HCT116 (cell line): ENCODE results near the gene CFAP99. TPM values are rescaled to one million over a fixed set of nuclear protein-coding genes. Genes with fewer than 3 reads are reported as not detected.

Source experiments
- ATAC-seq: fragments of 200-7000 bp; cut with Tn5 transposase; 2 replicates; pipeline ENCODE4 v1.9.1; 2020; ENCODE audit warnings: mild to moderate bottlenecking, moderate library complexity
- BruUV-seq: library from RNA; stranded (reverse); fragments of 400-500 nt; replicated peaks from 2 replicates; lab custom pipeline; 2021; lab: Mats Ljungman, UMichigan
- CTCF ChIA-PET: fragments of 300-600 bp; sonication (Branson Sonifier 250); formaldehyde crosslinking; loops from one replicate; lab custom pipeline; 2021; ENCODE audit warnings: antibody characterized with exemption; lab: Charles Lee
- POLR2A ChIA-PET: fragments of 300-600, 350-600 bp; sonication (Branson Sonifier 250); formaldehyde crosslinking; loops from one replicate; lab custom pipeline; 2021; ENCODE audit warnings: antibody characterized with exemption; lab: Charles Lee
- RAD21 ChIA-PET, 2 experiments: fragments of 300-600 bp; sonication (Branson Sonifier 250); formaldehyde crosslinking; loops; one replicate each; lab custom pipeline; 2023; ENCODE audit warnings: low total read pairs in 2 of 2; ENCODE audit not compliant: uncharacterized antibody in 2 of 2, unreplicated experiment in 2 of 2, low non-redundant PET in 1 of 2; lab: Charles Lee
- DNase-seq: peaks from one replicate; pipeline ENCODE4 v3.0.0-alpha.2; 2010; ENCODE audit warnings: low read depth, low spot score
- H2AFZ ChIP-seq: fragments of 200-600 bp; shearing (Covaris generic), sonication (generic); 2 replicates; pipeline ENCODE4 v1.6.1; 2017; ENCODE audit warnings: low read depth, mixed run types, mixed read lengths, antibody characterized with exemption, low read length; ENCODE audit not compliant: poor library complexity, severe bottlenecking
- H3K27ac ChIP-seq: 2 replicates; pipeline ENCODE4 v1.5.1; 2012; ENCODE audit warnings: low read depth, low read length
- H3K27me3 ChIP-seq: fragments of 200-600 bp; sonication (generic); 2 replicates; pipeline ENCODE4 v1.6.1; 2016; ENCODE audit warnings: mixed run types, low read length, mixed read lengths; ENCODE audit not compliant: insufficient read depth
- H3K36me3 ChIP-seq, 2 experiments: fragments of 200-500 bp in 1 of 2; fragments of 200-600 bp in 1 of 2; sonication (Bioruptor generic) in 1 of 2; sonication (generic) in 1 of 2; 2 replicates each; pipeline versions ENCODE4 v1.5.1 to v1.6.1; 2014 to 2016; ENCODE audit warnings: low read length in 2 of 2, inconsistent platforms in 1 of 2, mixed read lengths in 1 of 2, mixed run types in 1 of 2; ENCODE audit not compliant: insufficient read depth in 2 of 2, control insufficient read depth in 1 of 2
- H3K4me1 ChIP-seq, 2 experiments: fragments of 200-600 bp in 1 of 2; sonication (generic) in 1 of 2; 2 replicates each; pipeline versions ENCODE4 v1.5.1 to v1.6.1; 2012 to 2017; ENCODE audit warnings: low read length in 2 of 2, inconsistent platforms in 1 of 2, mild to moderate bottlenecking in 1 of 2, mixed read lengths in 1 of 2, mixed run types in 1 of 2, moderate library complexity in 1 of 2; ENCODE audit not compliant: insufficient read depth in 2 of 2, control insufficient read depth in 1 of 2
- H3K4me2 ChIP-seq: fragments of 200-600 bp; sonication (generic); 2 replicates; pipeline ENCODE4 v1.6.1; 2017; ENCODE audit warnings: mixed run types, low read length, mixed read lengths
- H3K4me3 ChIP-seq, 2 experiments: fragments of 200-600 bp in 1 of 2; sonication (generic) in 1 of 2; replicated peaks in 1 of 2; 2 replicates each; pipeline ENCODE4 v1.5.1; 2011 to 2016; ENCODE audit warnings: low read length in 2 of 2, control low read depth in 1 of 2, low read depth in 1 of 2, mild to moderate bottlenecking in 1 of 2, mixed read lengths in 1 of 2, mixed run types in 1 of 2
- H3K79me2 ChIP-seq: fragments of 200-600 bp; sonication (generic); 2 replicates; pipeline ENCODE4 v1.6.1; 2017; ENCODE audit warnings: mild to moderate bottlenecking, mixed run types, low read length, moderate library complexity, mixed read lengths; ENCODE audit not compliant: insufficient read depth
- H3K9ac ChIP-seq: fragments of 200-600 bp; sonication (generic); 2 replicates; pipeline ENCODE4 v1.6.1; 2016; ENCODE audit warnings: low read length, mixed read lengths
- H3K9me2 ChIP-seq: fragments of 200-600 bp; sonication (generic), shearing (Covaris generic); 2 replicates; pipeline ENCODE4 v1.6.1; 2017; ENCODE audit warnings: mixed run types, mild to moderate bottlenecking, moderate library complexity; ENCODE audit not compliant: insufficient read depth
- H3K9me3 ChIP-seq, 2 experiments: fragments of 200-500 bp in 1 of 2; fragments of 200-600 bp in 1 of 2; sonication (Bioruptor generic) in 1 of 2; sonication (generic) in 1 of 2; 2 replicates each; pipeline ENCODE4 v1.6.1; 2014 to 2017; ENCODE audit warnings: low read length in 2 of 2, mixed read lengths in 2 of 2, inconsistent platforms in 1 of 2, low read depth in 1 of 2, mild to moderate bottlenecking in 1 of 2, mixed run types in 1 of 2, moderate library complexity in 1 of 2; ENCODE audit not compliant: control insufficient read depth in 1 of 2, insufficient read depth in 1 of 2
- H4K20me1 ChIP-seq: fragments of 200-600 bp; sonication (generic), shearing (Covaris generic); 2 replicates; pipeline ENCODE4 v1.6.1; 2017; ENCODE audit warnings: mixed run types, mild to moderate bottlenecking, moderate library complexity; ENCODE audit not compliant: insufficient read depth
- CEBPB ChIP-seq: IDR thresholded peaks from 2 replicates; pipeline ENCODE4 v1.6.1; 2012; ENCODE audit warnings: low read depth
- CTCF ChIP-seq, 3 experiments: fragments of 200-600 bp in 1 of 3; sonication (generic) in 1 of 3; IDR thresholded peaks in 2 of 3; conservative IDR thresholded peaks in 1 of 3; 2 replicates each; pipeline ENCODE4 v1.5.1; 2012 to 2017; ENCODE audit warnings: low read depth in 2 of 3, low read length in 2 of 3, antibody characterized with exemption in 1 of 3, borderline replicate concordance in 1 of 3, control low read depth in 1 of 3, mild to moderate bottlenecking in 1 of 3, mixed read lengths in 1 of 3, mixed run types in 1 of 3, moderate library complexity in 1 of 3; ENCODE audit not compliant: insufficient read depth in 1 of 3
- EZH2phosphoT487 ChIP-seq: fragments of 200-600 bp; IDR thresholded peaks from 2 replicates; pipeline ENCODE4 v1.6.1; 2018; ENCODE audit warnings: antibody characterized with exemption, borderline replicate concordance
- FOSL1 ChIP-seq: IDR thresholded peaks from 2 replicates; pipeline ENCODE4 v1.6.1; 2012; ENCODE audit warnings: low read depth
- POLR2AphosphoS5 ChIP-seq: IDR thresholded peaks from 2 replicates; pipeline ENCODE4 v1.6.1; 2011; ENCODE audit warnings: mild to moderate bottlenecking, low read depth, low read length, moderate library complexity
- RAD21 ChIP-seq: IDR thresholded peaks from 2 replicates; pipeline ENCODE4 v1.6.1; 2012; ENCODE audit warnings: low read depth, mild to moderate bottlenecking
- SP1 ChIP-seq: IDR thresholded peaks from 2 replicates; pipeline ENCODE4 v1.6.1; 2012; ENCODE audit warnings: low read depth
- SRF ChIP-seq: IDR thresholded peaks from 2 replicates; pipeline ENCODE4 v1.6.1; 2012; ENCODE audit warnings: low read depth
- YY1 ChIP-seq: IDR thresholded peaks from 2 replicates; pipeline ENCODE4 v1.6.1; 2011; ENCODE audit warnings: low read length, low read depth, moderate library complexity, mild to moderate bottlenecking; ENCODE audit not compliant: insufficient replicate concordance; ENCODE audit errors: extremely low read depth
- ZFX ChIP-seq: fragments of 450-650 bp; IDR thresholded peaks from 2 replicates; pipeline ENCODE4 v1.6.1; 2017
- intact Hi-C: fragments of 100-400 bp; cut with micrococcal nuclease; formaldehyde crosslinking; loops from 2 replicates; pipeline ENCODE4 v1.10.0; 2022
- total RNA-seq: library from RNA; stranded (reverse); gene quantifications from one replicate; pipeline ENCODE4 v1.2.1, GENCODE V29; 2021; ENCODE audit not compliant: unreplicated experiment
- TF ChIP-seq, protein P1 (sequence below): IDR thresholded peaks from 2 replicates; pipeline ENCODE4 v1.6.1; 2012; ENCODE audit warnings: low read depth

Gene CFAP99
- total RNA-seq, 1 experiment from 2014 or later, result 0.42 TPM

- CTCF ChIA-PET, result no interaction called here
- intact Hi-C loops, result no loop called here
- ATAC-seq, result no peak
Measured at GRCh38 chr4:2446656-2447564, 28.2 kb downstream of the CFAP99 start.

More at GRCh38 chr4:2446656-2447564, 28.2 kb downstream of the CFAP99 start:
- H3K4me1 ChIP-seq, result peaks cover 2 to 3% of the 10 kb centered on the region in 2 experiments; a peak in 3 of 4 replicates
- RAD21 ChIA-PET, result no interaction called here
- no TSS peak for BruUV-seq
- TF ChIP-seq POLR2AphosphoS5, result no peak
- no peak for TF ChIP-seq RAD21
- no peak for TF ChIP-seq YY1
- no peak for TF ChIP-seq CEBPB
- TF ChIP-seq ZFX, result no peak
- no peak for TF ChIP-seq FOSL1
- TF ChIP-seq, protein P1, sequence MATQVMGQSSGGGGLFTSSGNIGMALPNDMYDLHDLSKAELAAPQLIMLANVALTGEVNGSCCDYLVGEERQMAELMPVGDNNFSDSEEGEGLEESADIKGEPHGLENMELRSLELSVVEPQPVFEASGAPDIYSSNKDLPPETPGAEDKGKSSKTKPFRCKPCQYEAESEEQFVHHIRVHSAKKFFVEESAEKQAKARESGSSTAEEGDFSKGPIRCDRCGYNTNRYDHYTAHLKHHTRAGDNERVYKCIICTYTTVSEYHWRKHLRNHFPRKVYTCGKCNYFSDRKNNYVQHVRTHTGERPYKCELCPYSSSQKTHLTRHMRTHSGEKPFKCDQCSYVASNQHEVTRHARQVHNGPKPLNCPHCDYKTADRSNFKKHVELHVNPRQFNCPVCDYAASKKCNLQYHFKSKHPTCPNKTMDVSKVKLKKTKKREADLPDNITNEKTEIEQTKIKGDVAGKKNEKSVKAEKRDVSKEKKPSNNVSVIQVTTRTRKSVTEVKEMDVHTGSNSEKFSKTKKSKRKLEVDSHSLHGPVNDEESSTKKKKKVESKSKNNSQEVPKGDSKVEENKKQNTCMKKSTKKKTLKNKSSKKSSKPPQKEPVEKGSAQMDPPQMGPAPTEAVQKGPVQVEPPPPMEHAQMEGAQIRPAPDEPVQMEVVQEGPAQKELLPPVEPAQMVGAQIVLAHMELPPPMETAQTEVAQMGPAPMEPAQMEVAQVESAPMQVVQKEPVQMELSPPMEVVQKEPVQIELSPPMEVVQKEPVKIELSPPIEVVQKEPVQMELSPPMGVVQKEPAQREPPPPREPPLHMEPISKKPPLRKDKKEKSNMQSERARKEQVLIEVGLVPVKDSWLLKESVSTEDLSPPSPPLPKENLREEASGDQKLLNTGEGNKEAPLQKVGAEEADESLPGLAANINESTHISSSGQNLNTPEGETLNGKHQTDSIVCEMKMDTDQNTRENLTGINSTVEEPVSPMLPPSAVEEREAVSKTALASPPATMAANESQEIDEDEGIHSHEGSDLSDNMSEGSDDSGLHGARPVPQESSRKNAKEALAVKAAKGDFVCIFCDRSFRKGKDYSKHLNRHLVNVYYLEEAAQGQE, result no peak
- TF ChIP-seq SP1, result no peak
- TF ChIP-seq EZH2phosphoT487, result no peak
- no peak for TF ChIP-seq SRF
- TF ChIP-seq CTCF (IDR thresholded peaks at IDR 0.05 in 2 of 3, conservative IDR thresholded peaks at IDR 0.05 in 1 of 3; ENCODE audit: borderline replicate concordance in 1 of 3, insufficient read depth in 1 of 3, low read depth in 2 of 3, low read length in 2 of 3), result no peak
- DNase-seq, result no peak
- H3K4me2 ChIP-seq, result no peak overlapping the region
- H2AFZ ChIP-seq, result no peak overlapping the region
- H3K27me3 ChIP-seq, result no peaks in the 10 kb centered on the region
- H3K4me3 ChIP-seq, result no peak overlapping the region
- no peak overlapping the region for H3K9ac ChIP-seq
- POLR2A ChIA-PET, result no interaction called here
- no peak overlapping the region for H3K27ac ChIP-seq
- H3K36me3 ChIP-seq, result no peaks in the 10 kb centered on the region
- no peaks in the 10 kb centered on the region for H3K79me2 ChIP-seq
- H3K9me3 ChIP-seq, result no peaks in the 10 kb centered on the region
- H3K9me2 ChIP-seq, result no peaks in the 10 kb centered on the region
- no peaks in the 10 kb centered on the region for H4K20me1 ChIP-seq
